Left lung (tissue), 10 donors: ENCODE results near the gene SASH1. TPM values are rescaled to one million over a fixed set of nuclear protein-coding genes. Genes with fewer than 3 reads are reported as not detected.

Source experiments
- ATAC-seq: fragments of 200-7000 bp; cut with Tn5 transposase; one replicate; pipeline ENCODE4 v1.9.1; 2020; ENCODE audit warnings: moderate library complexity
- DNase-seq, 4 donors: peaks; one replicate each; pipeline ENCODE4 v3.0.0-alpha.2; 2013 to 2020
- H3K27ac ChIP-seq, 2 donors: fragments of 200-600 bp; sonication (generic) in 1 of 2; one replicate each; pipeline versions ENCODE4 v1.5.0 to v1.8.0; 2020 to 2021
- H3K27me3 ChIP-seq, 2 donors: fragments of 200-600 bp; sonication (generic) in 1 of 2; one replicate each; pipeline versions ENCODE4 v1.5.0 to v1.8.0; 2020 to 2021
- H3K36me3 ChIP-seq, 2 donors: fragments of 200-600 bp; sonication (generic) in 1 of 2; one replicate each; pipeline versions ENCODE4 v1.5.0 to v1.8.0; 2020 to 2021
- H3K4me1 ChIP-seq, 2 donors: fragments of 200-600 bp; one replicate each; pipeline ENCODE4 v1.8.0; 2021
- H3K4me3 ChIP-seq, 2 donors: fragments of 200-600 bp; sonication (generic) in 1 of 2; one replicate each; pipeline versions ENCODE4 v1.5.0 to v1.8.0; 2020 to 2021; ENCODE audit warnings: mild to moderate bottlenecking in 1 of 2
- H3K9me3 ChIP-seq, 2 donors: fragments of 200-600 bp; sonication (generic) in 1 of 2; one replicate each; pipeline versions ENCODE4 v1.5.0 to v1.8.0; 2020 to 2021
- intact Hi-C, 2 donors: fragments of 100-400 bp; cut with DNase I; formaldehyde crosslinking; loops; one replicate each; pipeline versions ENCODE4 v1.11.2 to v1.14.2; 2022
- polyA plus RNA-seq, 6 donors: library from polyadenylated mRNA; unstranded; fragments of 120-200 nt; gene quantifications; one replicate each; pipeline ENCODE4 v1.2.1, GENCODE V29; 2013; ENCODE audit not compliant: insufficient read length in 6 of 6
- total RNA-seq, 2 donors: library from RNA; stranded (reverse); fragmentation: NEBNext Ultra II Directional; extraction: Animal tissue kit (Norgen Biotek cat#: 25700); gene quantifications; one replicate each; pipeline ENCODE4 v1.2.1, GENCODE V29; 2021
- TF ChIP-seq, protein P1 (sequence below), 2 donors: fragments of 200-600 bp; sonication (generic) in 1 of 2; IDR thresholded peaks; one replicate each; pipeline versions ENCODE4 v1.5.0 to v1.8.0; 2021; ENCODE audit warnings: antibody characterized with exemption in 2 of 2
- donor health status: DM: no; HTN: yes; CAD: no.
- donor health status: DM: no; HTN: no; CAD: no.

SASH1 gene
- total and polyA plus RNA-seq, 8 donors, result 31.4 to 53.5 (median 34.8) TPM

DNA sequence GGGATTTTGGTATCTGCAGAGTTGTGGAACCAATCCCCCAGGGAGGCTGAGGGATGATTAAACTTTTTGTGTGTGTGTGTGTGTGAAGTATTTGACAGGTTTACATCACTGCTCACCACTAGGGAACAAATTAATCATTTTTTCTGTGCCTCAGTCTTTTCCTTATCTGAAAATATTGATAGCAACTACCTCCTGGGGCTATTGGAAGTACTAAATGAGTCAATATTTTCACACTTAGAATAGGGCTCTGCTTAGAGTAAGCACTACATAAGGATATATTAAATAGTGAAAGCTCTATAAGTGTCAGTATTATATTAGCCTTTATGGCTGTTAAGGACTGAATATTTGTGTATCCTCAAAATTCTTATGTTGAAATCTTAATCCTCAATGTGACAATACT is 249.0 kb downstream of the SASH1 start:
- Histone ChIP-seq H3K4me3 (no peak overlapping the region), H3K9me3 (peaks cover 0 to 3% of the 10 kb centered on the region in 2 donors), H3K36me3 (no peaks in the 10 kb centered on the region), H3K27ac (no peak overlapping the region), H3K4me1 (no peaks in the 10 kb centered on the region), H3K27me3 (no peaks in the 10 kb centered on the region)
- DNase-seq (no peak), ATAC-seq (no peak)
- TF ChIP-seq, protein P1, sequence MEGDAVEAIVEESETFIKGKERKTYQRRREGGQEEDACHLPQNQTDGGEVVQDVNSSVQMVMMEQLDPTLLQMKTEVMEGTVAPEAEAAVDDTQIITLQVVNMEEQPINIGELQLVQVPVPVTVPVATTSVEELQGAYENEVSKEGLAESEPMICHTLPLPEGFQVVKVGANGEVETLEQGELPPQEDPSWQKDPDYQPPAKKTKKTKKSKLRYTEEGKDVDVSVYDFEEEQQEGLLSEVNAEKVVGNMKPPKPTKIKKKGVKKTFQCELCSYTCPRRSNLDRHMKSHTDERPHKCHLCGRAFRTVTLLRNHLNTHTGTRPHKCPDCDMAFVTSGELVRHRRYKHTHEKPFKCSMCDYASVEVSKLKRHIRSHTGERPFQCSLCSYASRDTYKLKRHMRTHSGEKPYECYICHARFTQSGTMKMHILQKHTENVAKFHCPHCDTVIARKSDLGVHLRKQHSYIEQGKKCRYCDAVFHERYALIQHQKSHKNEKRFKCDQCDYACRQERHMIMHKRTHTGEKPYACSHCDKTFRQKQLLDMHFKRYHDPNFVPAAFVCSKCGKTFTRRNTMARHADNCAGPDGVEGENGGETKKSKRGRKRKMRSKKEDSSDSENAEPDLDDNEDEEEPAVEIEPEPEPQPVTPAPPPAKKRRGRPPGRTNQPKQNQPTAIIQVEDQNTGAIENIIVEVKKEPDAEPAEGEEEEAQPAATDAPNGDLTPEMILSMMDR (IDR thresholded peaks at IDR 0.05), result no peak
- intact Hi-C loops, result no loop called here

DNA sequence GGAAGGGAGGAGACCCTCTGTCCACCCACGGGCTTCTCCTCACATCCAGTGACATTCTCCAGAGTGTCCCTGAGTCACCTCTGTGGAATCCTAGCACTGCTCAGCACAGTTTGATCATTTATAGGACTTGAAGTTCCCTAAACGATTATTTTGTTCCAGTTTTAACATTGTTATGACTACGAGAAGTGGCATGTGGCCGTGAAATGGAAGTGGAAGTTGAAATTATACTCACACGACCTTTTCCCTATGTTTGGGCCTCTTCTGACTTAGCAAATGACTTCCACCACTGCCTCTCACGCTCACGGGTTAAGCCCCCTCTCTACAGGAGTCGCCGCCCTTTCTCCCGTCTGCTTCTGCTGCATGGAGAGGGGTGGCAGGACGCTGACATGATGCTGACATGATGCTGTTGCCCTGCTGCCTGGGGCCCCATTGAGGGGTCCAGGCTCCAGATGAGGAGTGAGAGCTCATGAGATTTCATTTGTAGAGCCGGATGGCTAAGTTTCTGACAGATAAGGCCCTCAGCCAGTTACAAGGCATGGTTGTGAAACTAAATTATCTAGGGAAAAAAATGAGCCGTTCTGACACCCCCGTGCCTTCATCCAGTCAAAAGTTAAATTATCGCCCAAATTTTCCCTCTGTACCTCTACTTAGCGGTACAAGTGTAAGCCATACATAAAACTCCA is 250.6 kb downstream of the SASH1 start:
- peak; percentile 23 for ATAC-seq
- no peaks in the 10 kb centered on the region for H3K27me3 ChIP-seq
- H3K9me3 ChIP-seq, result peaks cover 0 to 3% of the 10 kb centered on the region in 2 donors
- H3K36me3 ChIP-seq, result no peaks in the 10 kb centered on the region
- peak overlapping the region in 1 of 2 donors; percentile 57 for H3K27ac ChIP-seq
- DNase-seq, result no peak
- no peaks in the 10 kb centered on the region for H3K4me1 ChIP-seq
- TF ChIP-seq, protein P1 (IDR thresholded peaks at IDR 0.05), result no peak
- intact Hi-C loops, result no loop called here
- H3K4me3 ChIP-seq, result no peak overlapping the region

DNA sequence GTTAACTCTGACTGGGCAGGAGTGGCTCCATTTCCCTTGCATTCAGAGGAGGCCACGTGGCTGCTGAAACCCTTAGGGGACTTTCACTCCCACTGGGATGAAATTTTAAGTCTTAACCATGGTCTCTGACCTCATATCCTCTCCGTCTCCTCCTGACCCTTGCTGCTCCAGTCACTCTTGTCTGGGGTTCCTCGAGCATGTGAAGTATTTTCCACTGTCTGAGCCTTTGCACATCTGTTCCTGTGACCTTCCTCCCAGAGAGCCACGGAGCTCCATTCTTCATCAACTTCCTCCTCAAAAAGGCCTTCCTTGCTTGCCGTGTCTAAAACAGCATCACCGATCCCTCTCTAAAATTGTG is 251.2 kb downstream of the SASH1 start:
- ATAC-seq (no peak), DNase-seq (no peak)
- Histone ChIP-seq H3K27me3 (no peaks in the 10 kb centered on the region), H3K36me3 (no peaks in the 10 kb centered on the region), H3K4me3 (no peak overlapping the region), H3K9me3 (peaks cover 0 to 3% of the 10 kb centered on the region in 2 donors), H3K27ac (peak overlapping the region in 1 of 2 donors; percentile 57), H3K4me1 (no peaks in the 10 kb centered on the region)
- intact Hi-C loops, result no loop called here
- TF ChIP-seq, protein P1 (IDR thresholded peaks at IDR 0.05), result no peak

DNA sequence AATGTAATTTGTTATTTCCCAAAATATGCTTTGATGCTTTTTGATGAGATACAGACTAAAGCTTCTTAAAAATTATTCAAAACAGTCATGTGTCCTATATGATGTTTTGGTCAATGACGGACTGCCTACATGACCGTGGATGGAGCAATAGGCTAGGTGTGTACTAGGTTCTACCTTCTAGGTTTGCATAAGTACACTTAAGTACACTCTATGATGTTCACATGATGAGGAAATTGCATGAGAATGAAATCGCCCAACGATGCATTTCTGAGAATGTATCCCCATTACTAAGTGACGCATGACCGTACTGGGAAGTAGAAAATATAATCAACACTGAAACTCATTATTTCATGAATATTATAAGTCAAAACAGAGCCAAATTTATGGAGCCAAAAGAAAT is 252.9 kb downstream of the SASH1 start:
- no peak overlapping the region for H3K27ac ChIP-seq
- no peak overlapping the region for H3K4me3 ChIP-seq
- H3K9me3 ChIP-seq, result no peaks in the 10 kb centered on the region
- TF ChIP-seq, protein P1 (IDR thresholded peaks at IDR 0.05), result no peak
- intact Hi-C loops, result no loop called here
- H3K27me3 ChIP-seq, result no peaks in the 10 kb centered on the region
- DNase-seq, result no peak
- no peaks in the 10 kb centered on the region for H3K4me1 ChIP-seq
- H3K36me3 ChIP-seq, result no peaks in the 10 kb centered on the region
- peak; percentile 44 for ATAC-seq

DNA sequence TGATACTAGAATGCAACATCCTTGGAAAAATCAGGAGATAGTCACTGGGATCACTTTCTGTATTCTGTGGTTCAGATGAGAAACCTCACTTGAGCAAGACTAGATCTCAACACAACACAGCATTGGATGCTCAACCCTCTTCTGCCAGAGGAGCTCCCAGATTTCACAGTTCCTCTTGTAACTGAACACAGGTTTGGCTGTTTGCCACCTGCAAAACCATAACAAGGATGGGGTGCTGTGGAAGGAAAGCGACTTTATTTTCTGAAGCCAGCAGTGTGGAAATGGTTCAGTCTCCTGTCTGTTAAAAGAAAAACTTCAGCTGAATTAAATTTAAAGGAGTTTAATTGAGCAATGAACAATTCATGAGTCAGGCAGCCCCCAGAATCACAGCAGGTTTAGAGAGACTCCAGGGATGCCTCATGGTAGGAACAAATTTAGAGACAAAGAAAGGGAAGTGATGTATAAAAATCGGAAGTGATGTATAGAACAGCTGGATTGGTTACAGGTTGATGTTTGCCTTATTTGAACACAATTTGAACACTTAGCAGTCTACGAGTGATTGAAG is 254.3 kb downstream of the SASH1 start:
- Histone ChIP-seq H3K27me3 (no peaks in the 10 kb centered on the region), H3K4me3 (no peak overlapping the region), H3K4me1 (no peaks in the 10 kb centered on the region), H3K27ac (no peak overlapping the region), H3K9me3 (no peaks in the 10 kb centered on the region), H3K36me3 (no peaks in the 10 kb centered on the region)
- intact Hi-C loops, result no loop called here
- DNase-seq (no peak), ATAC-seq (no peak)
- TF ChIP-seq, protein P1 (IDR thresholded peaks at IDR 0.05), result no peak
